ENCODE measurements around the gene NUDT3.

- TF ChIP-seq BHLHE40 (IDR thresholded peaks at IDR 0.05; ENCODE audit: borderline replicate concordance): no peak
- no peak for TF ChIP-seq HDGF (IDR thresholded peaks at IDR 0.05; ENCODE audit: borderline replicate concordance)
- no peak for TF ChIP-seq ARNT (IDR thresholded peaks at IDR 0.05)
- TF ChIP-seq FOXM1 (IDR thresholded peaks at IDR 0.05; ENCODE audit: borderline replicate concordance): no peak
- TF ChIP-seq CTBP1 (IDR thresholded peaks at IDR 0.05; ENCODE audit: borderline replicate concordance): no peak
- no peak for TF ChIP-seq SP1 (IDR thresholded peaks at IDR 0.05)
- no peak for TF ChIP-seq L3MBTL2 (conservative IDR thresholded peaks at IDR 0.05)
These were observed 43.4 kb upstream of the NUDT3 start for GRCh38 chr6:34435916-34436315.

Data from HEK293T (cell line).